HG02759 (cell line): ENCODE data around the gene SLMAP.

Experiments
- ATAC-seq: cut with Tn5 transposase; IDR thresholded peaks from one replicate; pipeline ENCODE4 v1.9.1; 2021; ENCODE audit warnings: mild to moderate bottlenecking, moderate library complexity; ENCODE audit not compliant: unreplicated experiment

Gene SLMAP

DNA sequence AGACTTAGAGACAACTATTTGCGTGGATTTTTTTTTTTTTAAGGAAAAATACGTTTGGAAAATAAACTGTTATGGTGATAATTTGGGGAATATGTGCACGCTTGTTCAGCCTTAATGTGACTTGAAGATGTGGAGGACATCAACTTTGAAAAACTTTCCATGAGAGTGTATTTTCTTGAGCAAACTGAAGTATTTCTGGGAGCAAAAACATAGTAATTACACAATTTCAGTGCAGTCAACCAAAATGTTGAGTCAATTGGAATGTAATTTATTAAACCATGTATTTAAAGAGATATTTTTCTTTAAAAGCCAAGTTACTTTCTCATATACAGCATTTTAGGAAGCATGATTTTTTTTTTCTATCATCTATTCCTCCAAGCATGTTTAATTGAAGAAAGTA lies 171.8 kb downstream of the SLMAP start:
- ATAC-seq = no peak

DNA sequence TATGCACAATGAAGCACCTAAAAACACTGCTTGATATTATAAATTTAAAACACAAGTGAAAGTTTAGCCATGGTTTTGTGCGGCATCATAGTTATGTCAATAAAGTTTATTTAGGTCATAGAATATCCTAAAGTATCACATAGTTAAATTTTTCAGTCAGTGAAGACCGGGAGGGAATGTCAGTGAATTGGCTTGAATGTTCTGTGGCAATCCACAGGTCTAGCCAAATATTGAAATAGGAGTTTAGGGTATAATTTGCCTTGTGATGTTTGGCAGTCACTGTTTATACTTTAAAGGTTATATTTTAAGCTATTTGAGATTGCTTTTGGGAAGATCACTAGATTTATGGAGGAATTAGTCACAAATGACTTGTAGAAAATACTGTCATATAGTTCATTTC lies 172.4 kb downstream of the SLMAP start:
- ATAC-seq = no peak

DNA sequence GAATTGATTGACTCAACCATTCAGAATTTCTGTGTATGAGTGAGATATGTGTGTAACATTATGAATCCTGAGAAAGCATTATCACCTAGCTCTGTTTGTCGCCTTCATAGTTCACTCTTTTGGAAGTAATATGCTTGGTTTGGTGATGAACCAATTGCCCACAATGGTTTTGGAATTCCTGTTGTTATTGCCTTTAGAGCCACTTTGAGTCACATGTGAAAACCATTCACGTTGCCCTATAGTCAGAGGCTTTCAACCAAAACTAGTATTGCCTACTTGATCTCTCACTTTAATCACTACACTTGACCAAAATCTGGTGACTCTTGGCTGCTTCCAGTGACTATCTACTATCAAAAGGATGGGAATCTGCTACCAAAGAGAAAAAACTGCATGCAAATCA lies 173.9 kb downstream of the SLMAP start:
- no peak for ATAC-seq

DNA sequence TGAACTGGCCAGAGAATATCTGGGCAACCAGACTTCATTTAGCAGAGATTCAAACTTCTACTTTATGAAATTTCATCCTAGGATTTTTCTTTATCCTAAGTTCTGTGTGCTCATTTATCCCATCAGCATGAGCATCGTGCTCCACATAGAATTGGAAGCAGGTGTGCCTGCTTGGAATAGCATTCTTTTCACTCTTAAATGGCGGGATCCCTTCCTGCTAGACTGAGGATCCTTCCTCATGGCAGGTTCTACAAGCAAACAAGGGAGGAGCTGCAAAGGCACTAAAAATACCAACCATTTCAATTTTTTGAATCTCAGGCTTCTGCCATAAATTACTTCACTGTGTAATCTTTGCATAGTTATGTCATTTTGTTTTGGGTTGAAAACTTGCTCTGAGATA lies 177.5 kb downstream of the SLMAP start:
- no peak for ATAC-seq

DNA sequence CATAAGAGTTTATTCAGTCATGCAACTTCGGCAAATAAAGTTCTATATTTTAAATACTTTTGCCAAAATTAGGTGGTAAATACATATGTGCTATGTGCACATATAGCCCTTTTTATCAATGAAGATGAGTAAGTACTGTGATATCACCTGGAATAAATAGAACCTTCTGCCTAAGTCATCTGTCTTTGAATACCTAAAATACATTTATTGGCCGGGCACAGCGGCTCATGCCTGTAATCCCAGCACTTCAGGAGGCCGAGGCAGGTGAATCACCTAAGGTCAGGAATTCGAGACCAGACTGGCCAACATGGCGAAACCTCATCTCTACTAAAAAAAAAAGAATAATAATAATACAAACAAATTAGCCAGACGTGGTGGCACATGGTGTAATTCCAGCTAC lies 178.3 kb downstream of the SLMAP start:
- no peak for ATAC-seq

DNA sequence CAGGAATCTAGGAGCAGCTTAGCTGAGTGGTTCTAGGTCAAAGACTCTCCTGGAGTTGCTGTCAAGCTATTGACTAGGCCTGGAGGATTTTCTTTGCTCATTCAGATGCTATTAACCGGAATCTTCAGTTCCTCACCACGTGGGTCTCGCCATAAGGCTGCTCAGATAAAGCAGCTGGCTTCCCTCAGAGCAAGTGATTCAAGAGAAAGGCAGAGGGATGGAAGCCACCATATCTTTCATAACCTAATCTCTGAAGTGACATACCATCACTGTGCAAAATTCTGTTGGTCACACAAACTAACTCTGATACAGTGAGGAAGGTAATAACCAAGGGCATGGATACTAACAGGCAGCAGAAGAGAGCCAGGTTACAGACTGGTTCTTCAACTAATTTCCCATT lies 179.4 kb downstream of the SLMAP start:
- no peak for ATAC-seq

DNA sequence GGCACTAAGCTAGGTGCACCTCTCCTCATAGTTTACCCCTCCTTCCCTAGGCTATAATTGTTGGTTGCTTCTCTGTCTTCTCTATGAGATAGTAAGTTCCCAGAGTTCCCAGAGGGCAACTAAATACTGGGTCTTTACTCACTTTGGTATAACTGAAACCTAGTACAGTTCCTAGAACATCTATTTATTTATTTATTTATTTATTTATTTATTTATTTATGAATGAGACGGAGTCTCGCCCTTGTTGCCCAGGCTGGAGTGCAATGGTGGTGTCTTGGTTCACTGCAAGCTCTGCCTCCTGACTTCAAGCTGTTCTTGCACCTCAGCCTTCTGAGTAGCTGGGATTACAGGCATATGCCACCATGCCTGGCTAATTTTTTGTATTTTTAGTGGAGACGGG lies 181.0 kb downstream of the SLMAP start:
- no peak for ATAC-seq

DNA sequence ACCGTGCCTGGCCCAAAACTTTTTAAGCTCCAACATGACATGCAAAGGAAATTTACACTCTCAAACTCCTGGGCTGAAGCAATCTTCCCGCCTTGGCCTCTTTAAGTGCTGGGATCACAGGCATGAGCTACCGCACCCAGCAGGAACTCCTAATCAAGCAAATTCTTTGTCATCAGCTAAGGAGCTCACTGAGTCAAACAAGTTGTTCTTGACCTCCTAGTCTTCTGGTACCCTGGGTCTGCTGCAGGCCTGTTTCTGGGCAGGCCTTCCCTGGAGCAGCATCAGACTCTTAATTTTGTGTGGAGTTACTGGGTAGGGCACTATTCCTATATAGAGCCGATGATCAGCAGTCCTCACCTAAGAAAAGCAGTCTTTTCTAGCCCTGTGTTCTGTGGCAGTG lies 183.7 kb downstream of the SLMAP start:
- no peak for ATAC-seq

DNA sequence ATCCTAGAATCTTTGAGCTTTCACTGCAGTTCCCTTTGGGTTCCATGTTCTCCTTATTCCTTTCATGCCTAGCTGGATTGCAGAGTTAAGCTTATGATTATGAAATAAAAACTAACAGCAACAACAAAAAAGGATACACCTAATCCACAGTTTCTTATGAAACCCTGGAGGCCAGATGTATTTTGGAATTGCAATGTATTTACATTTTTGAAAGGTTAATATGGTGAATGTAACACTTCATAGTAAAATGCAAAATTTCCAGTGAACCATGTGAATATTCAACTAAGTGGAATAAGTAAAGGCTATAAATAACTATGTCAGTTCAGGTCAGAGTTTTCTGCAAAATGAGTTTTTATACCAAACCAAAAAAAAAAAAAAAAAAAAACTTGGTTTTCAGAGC lies 186.3 kb downstream of the SLMAP start:
- ATAC-seq = no peak

DNA sequence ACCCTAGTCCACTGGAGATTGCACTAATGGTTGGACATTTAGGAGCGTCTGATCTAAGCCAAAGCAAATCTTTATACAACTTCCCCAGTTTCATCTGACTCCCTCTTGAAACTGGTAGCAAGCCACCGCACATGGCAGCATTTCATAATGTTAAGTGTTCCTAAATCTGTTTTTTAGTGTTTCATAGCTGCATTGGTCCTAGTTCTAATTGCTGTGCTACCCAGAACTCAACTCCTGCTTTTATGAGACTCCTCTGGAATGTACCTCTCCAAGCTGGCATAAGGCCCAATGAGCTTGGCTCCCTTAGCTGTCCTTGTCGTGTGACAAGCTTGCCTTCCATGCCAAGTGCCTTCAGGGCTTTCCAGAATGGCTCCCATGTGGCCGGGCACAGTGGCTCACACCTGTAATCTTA lies 186.8 kb downstream of the SLMAP start:
- no peak for ATAC-seq

DNA sequence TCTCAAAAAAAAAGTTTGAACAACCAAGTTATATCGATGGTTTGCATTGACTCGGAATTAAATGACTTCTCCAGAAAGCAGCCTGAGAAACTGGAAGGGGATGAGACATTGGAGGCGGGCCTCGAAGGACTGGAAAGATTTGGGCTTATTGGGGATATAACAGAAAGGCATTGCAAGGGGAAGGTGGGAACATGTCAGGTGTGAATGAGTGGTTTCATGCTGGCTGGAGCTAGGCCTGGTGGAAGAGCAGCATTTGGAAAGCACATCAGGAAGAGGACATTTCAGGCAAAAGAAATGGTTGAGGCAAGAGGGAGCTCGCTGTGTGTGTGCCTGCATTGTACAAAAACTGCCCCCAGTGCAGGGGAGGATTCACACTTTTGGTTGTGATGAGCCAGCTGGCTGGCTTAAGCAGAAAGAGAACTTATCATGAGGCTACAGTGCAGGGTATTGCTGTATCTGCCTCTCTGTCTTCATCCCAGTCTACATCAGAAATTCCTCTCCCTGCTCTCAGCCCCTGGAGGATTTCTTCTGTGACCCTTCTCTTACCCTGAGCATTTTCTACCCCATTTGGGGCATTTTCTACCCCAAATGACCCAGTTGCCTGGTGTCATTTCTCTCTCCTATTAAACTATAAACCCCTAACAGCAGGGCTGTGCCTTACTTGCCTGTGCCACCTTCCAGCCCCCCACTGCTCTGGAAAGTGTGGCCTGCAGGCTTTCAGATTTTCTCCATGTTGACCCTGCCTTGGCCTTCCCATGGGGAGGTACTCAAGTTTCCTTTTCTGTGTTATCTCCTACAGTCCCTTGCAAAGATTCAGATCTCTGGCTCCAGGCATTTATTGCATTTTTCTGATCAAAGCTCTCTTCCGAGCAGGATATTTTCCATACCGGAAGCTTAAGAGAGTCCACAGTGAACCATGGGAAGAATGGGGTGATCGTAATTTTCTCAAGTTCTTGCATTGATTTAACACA lies 187.7 kb downstream of the SLMAP start:
- ATAC-seq = no peak

DNA sequence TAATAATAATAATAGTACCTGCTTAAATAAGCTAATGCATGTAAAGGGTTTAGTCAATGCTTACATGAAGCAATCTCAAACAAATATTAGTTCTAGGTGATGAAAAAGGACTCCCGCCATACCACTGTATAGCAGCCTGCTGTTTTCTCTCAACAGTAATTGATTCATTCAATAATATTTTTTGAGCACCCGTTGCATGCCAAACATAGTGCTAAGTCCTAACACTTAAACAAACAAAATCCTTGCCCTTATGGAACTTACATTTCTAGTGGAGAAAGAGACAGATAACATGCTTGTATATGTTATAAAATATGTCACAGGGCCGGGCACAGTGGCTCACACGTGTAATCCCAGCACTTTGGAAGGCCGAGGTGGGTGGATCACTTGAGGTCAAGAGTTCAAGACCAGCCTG lies 190.9 kb downstream of the SLMAP start:
- no peak for ATAC-seq

DNA sequence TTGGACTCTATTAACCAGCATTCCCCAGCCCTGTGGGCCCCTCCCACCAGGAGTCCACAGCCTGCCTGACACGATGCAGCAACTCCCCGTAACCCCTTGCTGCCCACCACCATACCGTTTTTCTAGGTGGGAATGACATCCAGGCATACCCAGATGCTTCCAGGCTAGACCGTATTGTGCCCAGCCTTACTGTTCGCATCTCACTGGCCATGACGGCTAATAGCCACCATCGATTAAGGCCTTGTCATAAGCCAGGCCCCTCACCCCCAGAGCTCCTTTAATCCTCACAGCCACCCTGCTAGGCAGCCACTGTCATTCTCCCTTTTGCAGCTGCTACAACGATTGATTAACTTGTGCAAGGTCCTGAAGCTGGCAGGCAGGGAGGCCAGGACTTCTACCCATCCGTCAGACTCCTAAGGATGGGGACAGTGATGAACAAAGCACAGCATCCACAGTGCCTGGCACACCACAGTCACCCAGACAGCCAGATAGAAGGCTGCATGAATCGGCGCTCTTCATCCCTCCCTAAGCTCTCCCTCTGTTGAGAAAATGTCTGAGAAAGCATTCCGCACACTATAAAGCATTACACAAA lies 192.1 kb downstream of the SLMAP start:
- ATAC-seq = no peak

DNA sequence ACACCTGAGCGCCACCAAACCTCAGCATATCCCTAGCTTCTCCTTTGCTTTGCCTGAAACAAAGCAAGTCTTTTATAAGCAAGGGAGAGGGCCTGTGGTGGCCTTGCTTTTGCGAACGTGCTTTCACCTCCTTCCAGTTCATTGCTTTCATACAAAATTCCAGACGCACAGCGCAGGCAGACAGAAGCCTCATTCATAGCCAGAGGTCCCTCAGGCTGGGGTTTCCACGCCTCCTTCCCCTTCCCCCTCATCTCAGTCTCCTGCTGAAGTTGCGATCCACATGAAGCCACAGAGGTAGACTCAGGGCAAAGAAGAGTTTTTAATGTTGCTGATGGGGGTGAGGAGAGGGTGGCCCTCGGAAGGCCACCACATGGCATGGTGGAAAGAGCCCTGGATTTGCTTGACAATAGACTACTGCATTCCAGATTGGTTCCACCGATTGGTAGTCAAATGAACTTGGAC lies 192.7 kb downstream of the SLMAP start:
- ATAC-seq = no peak

DNA sequence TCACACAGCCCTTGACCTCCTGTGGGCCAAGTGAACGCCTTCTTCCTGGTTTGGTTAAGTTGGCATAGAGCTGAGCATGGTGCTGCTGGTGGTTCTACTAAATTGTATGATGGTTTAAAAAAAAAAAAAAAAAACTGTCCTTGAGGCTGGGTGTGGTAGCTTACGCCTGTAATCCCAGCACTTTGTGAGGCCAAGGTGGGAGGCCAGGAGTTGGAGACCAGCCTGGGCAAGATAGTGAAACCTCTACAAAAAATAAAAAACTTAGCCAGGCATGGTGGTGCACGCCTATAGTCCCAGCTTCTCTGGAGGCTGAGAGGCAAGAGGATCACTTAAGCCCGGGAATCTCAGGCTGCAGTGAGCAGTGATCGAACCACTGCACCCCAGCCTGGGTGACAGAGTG lies 193.2 kb downstream of the SLMAP start:
- ATAC-seq = no peak

DNA sequence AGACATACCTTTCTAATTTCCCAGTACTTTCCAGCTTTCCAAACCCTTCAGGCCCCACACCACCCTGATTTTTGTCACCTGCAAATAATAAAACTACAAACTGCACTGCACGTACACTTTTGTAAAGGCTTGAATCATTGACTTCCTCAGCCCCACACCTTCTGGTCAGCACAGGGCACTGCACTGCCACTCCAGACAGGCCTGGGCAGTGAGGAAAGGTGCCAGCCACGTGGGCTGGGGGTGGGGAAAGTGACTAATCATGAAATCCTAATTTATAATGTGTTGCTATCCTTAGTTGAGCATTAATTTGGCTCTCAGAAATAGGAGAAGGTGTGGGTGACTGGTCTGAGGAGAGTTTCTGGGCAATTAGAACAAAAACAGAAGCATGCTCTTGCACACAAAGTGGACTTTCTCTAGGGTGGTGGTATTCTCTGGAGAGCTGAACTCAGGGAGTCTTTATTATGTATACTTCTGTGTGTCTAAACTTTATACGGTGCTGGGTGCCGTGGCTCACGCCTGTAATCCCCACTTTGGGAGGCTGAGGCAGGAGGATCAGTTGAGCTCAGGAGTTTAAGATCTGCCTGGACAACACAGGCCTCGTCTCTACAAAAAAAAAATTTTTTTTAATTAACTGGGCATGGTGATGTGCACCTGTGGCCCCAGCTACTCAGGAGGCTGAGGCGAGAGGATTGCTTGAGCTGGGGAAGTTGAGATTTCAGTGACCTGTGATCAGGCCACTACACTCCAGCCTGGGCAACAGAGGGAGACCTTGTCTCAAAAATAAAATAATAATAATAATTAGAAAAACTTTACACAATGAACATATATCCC lies 193.9 kb downstream of the SLMAP start:
- ATAC-seq = no peak

DNA sequence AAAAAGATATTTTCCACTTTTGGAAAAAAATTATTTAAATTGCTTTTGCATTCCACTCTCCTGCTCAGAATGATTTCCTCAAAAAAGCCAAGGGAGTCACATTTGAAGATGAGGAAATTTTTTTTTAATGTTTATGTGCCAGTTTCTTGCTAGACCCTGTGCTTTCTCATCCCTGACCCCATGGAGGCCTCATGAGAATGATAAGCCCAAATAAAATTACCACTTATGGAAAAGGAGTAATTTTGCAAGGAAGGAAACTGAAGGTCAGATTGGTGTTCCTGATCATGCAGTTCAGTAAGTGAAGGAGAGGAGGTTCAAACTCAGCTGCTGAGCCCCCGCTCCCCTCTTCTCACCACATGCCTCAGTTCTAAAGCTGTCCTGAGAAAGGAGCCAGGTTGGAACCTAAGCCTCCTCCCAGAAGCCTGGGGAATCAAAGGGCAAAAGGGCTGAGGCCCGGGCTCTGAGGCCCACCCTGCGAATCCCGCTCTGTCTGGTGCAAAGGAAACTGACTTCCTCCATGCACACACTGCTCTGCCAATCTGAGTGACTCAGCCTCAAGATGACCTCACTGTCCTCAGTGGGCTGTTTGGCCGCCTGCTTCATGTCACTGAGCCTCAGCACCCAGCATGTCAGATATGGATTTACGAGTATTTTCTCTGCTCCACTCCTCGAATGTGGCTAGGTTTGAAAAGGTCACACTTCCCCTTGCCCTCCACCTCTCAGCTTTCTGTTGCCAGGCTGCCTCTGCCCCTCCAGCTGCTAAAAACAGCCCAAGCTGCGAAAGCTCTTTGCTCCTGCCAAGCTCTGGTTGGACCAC lies 195.2 kb downstream of the SLMAP start:
- no peak for ATAC-seq

DNA sequence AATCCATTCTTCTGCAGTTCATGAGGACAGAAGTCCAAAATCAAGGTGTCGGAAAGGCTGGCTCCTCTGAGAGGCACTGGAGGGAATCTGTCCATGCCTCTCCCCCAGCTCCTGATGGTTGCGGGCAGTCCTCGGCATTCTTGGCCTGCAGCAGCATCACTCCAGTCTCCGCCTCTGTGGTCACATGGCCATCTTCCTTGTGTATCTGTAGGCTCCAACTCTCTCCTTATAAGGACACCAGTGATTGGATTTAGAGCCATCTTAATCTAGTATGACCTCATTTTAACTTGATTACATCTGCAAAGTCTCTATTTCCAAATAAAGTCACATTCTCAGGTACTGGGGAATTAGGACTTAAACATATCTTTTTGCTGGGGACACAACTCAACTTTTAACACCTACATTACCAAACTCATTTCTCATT lies 196.1 kb downstream of the SLMAP start:
- no peak for ATAC-seq

DNA sequence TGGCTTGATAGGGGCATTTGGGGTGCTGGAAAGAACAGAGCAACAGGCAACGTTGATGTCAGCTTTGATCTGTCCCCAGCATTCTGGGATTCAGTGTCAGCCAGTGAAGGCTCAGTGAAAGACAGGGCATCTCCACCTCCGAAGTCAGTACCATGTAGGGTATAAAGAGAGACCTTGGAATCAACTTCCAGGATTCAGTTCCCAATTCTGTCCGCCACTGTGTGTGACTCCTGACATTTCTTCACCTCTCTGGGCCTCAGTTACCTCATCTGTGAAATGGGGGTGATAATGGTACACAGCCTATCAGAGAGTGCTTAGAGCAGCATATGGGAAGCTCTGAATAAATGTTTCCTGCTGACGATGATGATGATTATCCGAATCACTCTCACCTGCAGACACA lies 196.5 kb downstream of the SLMAP start:
- no peak for ATAC-seq

DNA sequence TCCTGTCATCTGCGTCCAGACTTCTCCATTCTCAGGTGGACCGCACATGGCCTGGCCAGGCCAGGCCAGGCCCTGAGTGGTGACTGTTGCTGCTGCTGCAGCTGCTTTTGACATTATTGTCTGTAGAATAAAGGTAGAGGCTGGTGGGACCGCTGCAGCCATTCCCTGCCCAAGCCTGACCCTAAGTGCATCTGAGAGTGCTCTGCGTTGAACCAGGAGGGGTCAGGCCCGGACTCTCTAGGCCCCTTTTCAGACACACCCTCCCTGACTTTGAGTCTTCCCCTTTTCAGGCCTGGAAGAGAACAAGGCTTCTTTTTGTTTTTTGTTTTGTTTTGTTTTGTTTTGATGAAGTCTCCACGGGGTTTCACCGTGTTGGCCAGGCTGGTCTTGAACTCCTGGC lies 197.5 kb downstream of the SLMAP start:
- no peak for ATAC-seq
